ENCODE data around the gene ALDH16A1.
"Not testable (repeated sequence)": the region's sequence is repeated elsewhere in the genome, so short reads cannot be mapped to it uniquely, and the experiment has no call there.

The ALDH16A1 gene

DNA sequence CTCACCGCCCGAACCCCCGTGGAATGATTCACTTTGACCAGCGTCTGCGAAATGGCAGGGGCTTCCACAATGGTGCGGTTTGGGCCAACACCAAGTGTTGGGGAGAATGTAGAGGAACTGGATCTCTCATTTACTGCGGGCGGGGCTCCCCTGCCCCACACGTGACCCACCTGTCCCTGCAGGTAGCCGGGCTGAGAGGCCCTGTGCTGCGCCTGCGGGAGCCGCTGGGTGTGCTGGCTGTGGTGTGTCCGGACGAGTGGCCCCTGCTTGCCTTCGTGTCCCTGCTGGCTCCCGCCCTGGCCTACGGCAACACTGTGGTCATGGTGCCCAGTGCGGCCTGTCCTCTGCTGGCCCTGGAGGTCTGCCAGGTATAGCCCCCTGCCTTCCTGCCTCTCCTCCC, 15.2 kb downstream of the ALDH16A1 start:
- DNase-seq = no peak

DNA sequence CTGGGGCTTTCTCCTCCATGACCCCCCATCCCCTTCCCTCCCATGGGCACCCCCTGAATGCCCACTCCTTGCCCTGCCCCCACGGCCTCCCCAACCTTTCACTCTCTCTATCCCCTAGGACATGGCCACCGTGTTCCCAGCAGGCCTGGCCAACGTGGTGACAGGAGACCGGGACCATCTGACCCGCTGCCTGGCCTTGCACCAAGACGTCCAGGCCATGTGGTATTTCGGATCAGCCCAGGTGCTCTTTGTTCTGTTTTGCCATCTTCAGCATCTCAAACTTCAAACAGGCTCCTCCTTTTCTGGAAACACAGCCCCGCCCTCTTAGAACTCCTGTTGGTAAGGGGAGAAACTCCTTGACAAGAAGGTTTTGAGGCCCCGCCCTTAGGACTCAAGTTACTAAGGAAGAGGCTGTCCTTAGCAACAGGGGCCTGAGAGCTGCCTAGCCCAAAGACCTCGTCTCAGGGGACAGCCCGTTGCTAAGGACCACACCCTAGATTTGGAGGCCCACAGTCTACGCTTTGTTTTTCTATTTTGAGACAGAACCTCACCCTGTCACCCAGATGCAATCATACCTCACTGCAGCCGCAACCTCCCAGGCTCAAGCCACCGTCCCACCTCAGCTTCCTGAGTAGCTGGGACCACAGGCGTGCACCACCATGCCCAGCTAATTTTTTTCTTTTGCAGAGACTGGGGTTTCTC, 15.9 kb downstream of the ALDH16A1 start:
- DNase-seq = no peak

DNA sequence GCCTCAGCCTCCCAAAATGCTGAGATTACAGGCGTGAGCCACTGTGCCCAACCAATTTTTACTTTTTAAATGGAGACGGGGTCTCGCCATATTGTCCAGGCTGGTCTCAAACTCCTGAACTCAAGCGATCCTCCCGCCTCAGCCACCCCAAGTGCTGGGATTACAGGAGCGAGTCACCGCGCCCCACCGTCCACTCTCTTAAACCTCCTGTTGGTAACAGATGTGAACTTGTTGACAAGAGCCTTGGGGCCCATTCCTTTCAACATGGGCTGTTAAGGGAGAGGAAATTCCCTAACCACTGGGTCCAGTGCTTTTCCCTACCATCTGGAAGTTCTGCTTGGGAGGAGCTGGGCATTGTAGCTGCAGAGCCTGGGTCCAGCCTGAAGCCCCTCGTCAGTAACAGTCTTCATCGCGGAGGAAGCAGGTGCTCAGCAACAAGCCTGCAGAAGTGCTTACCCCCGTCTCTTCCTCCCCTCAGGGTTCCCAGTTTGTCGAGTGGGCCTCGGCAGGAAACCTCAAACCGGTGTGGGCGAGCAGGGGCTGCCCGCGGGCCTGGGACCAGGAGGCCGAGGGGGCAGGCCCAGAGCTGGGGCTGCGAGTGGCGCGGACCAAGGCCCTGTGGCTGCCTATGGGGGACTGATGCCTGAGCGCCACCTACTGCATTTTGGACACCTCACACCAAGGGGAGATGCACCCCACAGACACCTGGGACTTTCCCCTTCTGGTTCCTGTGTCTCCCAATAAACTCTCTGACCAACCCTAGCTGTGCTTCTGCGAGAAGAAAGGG, 17.0 kb downstream of the ALDH16A1 start:
- DNase-seq = no peak

DNA sequence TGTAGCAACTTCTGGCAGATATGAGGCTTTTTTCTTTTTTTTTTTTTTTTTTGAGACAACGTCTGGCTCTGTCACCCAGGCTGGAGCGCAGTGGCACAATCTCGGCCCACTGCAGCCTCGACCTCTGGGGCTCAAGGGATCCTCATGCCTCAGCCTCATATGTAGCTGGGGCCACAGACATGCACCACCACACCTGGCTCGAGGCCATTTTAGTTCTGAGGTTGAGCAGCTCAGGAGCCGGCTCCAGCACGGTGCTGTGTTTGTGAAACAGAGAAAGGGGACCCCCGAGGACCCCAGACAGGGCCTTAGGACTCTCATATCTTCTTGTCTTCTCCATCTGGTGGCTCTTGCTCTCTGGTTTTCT, 17.6 kb downstream of the ALDH16A1 start:
- no peak for DNase-seq

DNA sequence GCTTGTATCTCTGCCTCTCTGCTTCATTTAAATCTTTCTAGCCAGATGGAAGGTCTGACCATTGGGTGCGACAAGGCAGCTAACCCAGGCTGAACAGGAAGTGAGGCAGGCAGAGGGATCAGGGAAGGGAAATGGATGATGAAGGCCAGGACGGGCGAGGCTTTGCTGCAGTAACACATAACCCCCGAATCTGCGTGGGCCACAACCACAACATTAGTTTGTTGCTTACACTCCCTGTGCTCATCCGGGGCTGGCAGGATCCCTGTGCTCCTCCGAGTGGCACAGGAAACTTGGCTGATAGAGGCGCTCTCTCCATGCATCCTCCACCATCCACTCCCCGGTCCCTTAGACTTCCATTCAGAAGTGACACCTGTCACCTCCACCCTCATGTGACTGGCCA, 19.9 kb downstream of the ALDH16A1 start:
- no peak for DNase-seq

DNA sequence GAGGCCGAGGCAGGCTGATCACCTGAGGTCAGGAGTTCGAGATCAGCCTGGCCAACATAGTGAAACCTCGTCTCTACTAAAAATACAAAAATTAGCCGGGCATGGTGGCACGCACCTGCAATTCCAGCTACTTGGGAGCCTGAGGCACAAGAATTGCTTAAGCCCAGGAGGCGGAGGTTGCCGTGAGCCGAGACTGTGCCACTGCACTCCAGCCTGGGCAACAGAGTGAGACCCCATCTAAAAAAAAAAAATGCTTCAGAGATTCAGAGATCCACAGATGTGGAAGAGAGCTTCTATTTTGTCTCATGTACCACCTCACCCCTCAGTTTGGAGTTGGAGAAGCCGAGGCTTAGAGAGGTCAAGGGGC, 20.5 kb downstream of the ALDH16A1 start:
- DNase-seq = not testable (repeated sequence)

DNA sequence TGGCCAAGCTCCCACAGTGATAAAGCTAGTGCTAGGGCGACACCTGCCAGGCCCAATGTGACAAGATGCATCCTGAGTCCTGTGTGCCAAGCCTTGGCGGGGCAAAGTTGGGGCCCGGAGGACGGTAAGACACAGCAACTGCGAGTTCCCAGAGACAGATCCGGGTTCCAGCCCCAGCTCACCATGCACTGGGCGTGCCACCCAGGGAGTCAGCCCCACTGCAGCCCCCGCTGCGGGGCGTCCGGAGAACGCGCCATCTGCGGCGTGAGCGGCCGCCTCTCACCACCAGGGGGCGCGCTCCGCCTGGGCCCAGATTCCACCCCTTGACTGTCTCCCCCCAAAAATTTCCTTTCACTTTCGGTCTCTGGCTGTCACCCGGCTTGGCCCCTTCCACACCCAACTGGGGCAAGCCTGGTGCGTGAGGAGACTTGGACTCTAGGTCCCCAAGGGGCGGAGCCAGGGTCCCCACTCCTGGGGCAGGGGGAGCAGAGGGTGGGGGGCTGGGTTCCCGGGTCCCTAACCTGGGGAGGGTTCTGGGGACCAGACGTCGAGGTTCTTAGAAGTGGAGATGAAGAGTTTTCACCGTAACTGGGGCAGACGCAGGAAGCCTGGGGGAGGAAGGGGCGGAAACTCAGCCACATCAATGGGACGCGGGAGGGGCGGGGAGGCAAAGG, 21.0 kb downstream of the ALDH16A1 start, which contains the start of gene FLT3LG:
TSS of gene FLT3LG (plus strand) at position 348 of the 674 bp plus-strand sequence. CDS start 425 bp downstream, outside the sequence.
- DNase-seq = peak; percentile 34

DNA sequence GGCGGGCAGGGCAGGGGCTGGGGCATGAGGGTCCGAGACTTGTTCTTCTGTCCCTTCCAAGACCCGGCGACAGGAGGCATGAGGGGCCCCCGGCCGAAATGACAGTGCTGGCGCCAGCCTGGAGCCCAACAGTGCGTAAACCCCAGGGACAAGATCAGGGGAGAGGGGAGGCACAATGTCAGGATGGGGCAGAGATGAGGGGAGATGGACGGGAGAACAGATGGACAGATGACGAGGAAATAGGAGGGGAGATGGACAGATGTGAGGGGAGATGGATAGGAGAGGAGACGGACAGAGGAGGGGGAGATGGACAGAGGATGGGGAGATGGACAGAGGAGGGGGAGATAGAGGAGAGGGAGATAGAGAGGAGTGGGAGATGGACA, 21.5 kb downstream of the ALDH16A1 start:
- no peak for DNase-seq

DNA sequence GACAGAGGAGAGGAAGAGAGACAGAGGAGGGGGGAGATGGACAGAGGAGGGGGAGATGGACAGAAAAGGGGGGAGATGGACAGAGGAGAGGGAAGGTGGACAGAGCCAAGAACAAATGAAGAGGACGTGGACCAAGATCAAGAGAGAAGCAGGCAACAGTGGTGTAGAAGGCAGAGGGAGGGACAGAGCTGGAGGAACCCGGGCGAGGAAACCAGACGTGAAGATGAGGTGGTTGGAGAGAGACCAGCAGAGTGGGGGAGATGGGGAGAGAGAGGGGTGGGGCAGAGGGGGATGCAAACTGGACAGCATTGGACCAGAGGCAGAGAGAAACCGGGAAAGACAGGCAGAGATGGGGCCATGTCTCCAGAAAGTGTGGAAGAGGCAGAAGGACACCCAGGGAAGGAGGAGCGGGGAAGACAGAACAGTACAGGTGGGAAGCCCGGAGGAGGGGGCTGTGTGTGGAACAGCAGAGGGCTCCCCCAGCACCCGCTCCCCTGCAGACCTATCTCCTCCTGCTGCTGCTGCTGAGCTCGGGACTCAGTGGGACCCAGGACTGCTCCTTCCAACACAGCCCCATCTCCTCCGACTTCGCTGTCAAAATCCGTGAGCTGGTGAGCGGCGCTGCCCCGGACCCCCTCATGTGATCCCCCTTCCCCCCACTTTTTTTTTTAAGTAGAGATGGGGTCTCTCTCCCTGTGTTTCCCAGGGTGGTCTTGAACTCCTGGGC, 22.3 kb downstream of the ALDH16A1 start:
- no peak for DNase-seq

DNA sequence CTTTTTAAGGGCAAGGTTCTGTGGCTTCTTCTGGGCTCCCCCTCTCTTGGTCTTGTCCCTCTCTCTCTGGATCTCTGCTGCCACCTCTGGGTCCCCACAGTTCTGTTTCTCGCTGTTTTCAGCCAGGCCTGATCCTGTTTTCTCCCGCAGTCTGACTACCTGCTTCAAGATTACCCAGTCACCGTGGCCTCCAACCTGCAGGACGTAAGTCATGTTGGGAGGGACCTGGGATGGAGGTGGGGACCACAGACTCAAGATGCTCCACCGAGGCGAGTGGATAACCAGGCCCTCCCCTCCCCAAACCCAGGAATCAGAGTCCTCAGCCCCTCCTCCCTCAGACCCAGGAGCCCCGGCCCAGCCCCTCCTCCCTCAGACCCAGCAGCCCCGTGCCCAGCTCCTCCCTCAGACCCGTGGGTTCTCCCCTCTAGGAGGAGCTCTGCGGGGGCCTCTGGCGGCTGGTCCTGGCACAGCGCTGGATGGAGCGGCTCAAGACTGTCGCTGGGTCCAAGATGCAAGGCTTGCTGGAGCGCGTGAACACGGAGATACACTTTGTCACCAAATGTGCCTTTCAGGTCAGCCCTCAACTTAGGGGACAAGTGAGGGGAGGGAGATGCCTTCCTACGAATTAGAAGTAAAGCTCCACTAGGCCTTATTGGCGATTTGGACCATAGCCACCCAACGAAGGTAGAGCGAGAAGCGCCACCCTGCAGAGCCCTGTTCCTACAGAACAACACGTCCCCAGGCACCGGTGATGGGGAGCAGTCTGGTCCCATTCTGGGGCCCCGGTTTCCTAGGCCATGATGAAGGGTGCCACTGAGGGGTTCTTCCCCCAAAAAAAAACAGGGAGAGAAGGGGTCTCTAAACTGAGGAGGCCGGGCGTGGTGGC, 23.2 kb downstream of the ALDH16A1 start:
- DNase-seq = no peak

DNA sequence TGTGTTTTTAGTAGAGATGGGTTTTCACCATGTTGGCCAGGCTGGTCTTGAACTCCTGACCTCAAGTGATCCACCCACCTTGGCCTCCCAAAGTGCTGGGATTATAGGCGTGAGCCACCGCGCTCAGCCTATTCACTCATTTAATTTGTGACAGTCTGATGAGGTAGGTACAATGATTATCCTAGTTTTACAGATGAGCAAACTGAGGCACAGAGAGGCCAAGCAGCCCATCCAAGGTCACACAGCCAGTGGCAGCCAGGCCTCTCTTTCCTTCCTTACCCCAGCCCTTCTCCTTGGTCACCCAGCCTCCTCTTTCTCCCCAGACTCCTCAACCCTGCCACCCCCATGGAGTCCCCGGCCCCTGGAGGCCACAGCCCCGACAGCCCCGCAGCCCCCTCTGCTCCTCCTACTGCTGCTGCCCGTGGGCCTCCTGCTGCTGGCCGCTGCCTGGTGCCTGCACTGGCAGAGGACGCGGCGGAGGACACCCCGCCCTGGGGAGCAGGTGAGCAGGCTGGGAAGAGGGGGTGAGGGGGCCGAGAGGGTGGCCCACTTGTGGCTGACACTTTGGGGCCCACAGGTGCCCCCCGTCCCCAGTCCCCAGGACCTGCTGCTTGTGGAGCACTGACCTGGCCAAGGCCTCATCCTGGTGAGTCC, 27.1 kb downstream of the ALDH16A1 start:
- DNase-seq = no peak

DNA sequence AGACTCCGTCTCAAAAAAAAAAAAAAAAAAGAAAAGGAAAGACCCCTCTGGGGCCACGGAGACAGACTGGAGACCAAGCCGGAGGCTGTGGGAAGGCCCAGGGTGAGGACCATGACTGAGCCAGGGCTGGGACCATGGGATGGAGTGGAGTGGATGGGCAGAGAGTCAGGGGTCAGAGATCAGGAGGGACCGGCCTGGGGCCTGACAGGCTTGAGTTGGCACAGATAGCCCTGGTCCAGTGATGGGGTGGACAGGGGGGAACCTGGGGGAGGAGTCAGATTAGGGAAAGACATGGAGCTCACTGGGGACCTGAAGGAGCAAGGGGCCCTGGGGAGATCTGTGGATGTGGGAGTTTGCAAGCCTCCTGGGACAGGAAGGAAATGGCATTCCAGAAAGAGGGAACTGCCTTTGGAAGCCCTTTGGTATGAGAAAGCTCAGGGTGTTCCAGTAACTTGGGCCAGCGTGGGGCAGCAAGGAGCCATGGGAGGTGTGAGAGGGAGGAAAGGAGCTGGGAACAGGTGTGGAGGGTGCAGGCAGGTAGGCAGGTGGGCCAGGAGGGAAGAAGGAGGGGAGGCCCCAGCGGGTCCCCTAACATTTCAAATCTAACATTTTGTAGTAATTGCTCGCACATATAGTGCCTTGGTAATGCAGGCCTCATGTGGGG, 28.1 kb downstream of the ALDH16A1 start:
- no peak for DNase-seq

DNA sequence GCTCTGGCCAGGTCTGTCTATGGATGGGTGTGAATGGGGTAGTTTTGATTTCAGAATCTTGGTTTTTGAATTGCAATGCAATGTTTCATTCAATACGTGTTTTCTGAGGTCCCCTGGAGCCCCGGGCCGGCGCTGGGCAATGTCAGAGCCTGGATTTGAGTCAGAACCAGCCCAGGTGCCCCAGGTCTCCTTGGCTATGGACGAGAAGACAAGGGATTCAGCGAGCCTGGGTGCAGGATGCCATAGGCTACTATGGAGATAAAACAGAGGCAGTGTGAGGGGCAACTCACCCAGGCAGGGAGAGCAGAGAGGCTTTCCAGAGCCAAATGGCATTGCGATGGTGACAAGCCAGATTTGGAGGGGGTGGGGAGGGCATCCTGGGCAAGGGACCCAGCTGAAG, 33.2 kb downstream of the ALDH16A1 start:
- DNase-seq = no peak

DNA sequence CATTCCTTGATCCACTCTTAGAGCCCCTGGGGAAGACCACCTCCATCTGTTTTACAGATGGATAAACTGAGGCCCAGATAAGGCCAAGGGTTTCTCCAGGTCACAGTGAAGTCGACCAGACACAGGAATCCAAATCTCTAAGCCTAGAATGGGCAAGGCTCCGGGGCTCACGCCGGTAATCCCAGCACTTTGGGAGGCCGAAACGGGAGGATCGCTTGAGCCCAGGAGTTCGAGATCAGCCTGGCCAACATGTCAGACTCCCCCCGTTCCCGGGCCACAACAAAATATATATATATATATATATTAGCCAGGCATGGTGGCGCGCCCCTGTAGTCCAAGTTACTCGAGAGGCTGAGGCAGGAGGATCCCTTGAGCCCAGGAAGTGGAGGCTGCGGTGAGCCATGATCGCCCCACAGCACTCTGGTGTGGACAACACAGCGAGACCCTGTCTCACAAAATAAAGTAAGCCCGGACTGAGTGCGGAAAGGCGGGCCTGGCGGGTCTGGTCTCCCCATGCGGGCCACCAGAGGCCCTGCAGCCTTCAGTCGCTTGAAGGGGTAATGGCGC, 33.8 kb downstream of the ALDH16A1 start:
- no peak for DNase-seq

DNA sequence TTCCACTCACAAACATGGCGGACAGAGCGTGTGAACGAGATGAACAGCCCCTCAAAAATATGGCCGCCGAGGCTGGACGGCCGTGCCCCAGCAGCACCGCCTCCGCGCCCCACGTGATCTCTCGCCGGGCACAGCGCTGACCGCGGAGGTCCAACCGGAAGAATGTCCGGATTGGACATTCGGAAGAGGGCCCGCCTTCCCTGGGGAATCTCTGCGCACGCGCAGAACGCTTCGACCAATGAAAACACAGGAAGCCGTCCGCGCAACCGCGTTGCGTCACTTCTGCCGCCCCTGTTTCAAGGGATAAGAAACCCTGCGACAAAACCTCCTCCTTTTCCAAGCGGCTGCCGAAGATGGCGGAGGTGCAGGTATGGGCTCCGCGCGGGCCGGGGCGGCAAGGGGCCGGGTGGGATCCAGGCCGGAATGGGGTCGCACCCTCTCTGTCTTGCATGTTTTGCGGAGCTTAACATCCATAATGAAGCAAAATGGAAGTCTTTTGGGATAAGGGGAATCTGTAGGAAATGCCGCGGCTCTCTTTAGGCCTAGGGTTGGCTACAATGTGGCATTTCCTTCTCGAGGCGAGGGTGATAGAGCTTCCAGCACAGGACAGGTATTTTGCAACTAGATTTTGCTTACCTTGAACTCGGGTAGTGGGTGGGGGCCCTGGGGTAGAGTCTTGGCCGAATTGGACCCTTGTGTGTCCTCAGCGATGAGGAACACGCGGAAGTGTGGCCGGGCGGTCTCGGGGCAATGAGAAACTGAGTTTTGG, 34.4 kb downstream of the ALDH16A1 start, which contains the start of gene RPL13A:
TSS of gene RPL13A (plus strand) at position 332 of the 769 bp plus-strand sequence. CDS start at position 354, 22 bp downstream.
- peak; percentile 99 for DNase-seq

DNA sequence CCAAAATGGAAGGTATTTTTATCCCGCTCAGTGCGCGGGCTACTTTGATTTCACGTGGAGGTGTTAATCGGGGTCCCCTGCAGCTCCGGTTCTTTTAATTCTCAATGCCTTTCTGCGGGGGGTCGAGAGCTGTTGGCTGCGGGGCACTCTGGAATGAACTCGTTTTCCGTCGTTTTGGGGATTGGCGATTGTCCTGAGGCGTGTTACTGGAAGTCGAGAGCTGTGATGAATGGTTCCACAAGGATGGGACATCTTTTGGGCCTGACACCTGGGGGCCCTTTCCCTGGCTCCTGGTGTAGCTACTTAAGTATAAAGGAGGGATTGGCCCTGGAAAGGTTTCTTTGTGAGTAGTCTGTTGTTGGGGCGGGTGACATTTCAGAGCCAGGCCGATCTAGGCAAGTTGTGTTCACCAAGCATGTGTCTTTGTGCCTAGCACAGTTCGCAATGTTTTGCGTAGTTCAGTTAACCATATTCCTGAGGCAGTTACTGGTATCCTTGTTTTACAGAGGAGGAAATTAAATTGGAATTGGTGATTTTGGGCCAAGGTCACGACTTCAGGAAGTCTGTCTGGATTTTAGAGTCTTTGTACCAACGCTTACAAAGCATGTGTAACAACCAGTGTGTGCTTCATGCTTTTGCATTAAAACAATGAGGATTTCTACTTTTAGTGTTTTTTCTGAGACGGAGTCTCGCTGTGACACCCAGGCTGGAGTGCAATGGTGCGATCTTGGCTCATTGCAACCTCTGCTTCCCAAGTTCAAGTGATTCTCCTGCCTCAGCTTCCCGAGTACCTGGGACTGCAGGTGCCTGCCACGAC, 35.2 kb downstream of the ALDH16A1 start:
- no peak for DNase-seq

DNA sequence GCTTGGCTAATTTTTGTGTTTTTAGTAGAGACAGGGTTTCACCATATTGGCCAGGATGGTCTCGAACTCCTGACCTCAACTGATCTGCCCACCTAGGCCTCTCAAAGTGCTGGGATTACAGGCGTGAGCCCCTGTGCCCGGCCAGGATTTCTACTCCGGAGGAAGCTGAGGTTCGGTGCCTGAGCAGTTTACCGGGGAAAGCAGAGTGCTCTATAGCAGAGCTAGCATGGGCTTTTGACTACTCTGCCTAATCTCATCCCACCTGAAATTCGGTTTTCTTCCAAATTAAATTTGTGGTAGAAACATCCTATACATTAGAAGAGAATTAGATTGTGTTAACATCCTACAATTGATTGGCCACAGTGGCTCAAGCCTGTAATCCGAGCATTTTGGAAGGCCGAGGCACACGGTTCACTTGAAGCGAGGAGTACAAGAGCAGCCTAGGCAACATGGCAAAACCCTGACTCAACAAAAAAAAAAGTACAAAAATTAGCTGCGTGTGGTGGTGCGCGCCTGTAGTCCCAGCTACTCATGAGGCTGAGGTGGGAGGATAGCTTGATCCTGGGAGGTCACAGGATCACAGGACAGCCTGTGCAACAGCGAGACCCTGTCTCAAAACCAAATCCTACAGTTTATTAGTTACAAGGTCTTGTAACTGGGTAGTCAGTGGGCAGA, 36.0 kb downstream of the ALDH16A1 start:
- DNase-seq = no peak

DNA sequence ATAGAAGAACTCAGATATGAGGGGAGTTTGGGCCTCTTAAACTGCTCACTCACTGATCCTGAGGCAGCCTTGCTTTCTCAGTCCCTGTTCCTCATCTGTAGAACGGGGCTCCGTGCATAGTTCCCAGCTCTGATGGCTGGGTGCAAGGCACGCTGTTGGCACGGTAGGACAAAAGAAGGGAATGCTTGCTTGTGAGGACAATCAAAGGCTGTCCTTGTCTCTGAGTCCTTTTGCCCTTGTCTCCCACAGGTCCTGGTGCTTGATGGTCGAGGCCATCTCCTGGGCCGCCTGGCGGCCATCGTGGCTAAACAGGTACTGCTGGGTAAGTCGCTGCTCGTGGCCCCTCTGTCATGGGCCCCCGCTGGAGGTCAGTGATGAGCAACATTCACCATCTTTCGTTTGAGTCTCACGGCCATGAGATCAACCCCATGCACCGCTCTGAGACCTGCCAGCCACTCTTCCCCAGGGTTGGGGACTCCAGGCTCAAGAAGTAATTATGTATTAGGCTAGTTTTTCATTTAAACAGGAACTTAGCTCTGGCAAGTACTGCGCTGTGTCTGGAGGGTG, 36.7 kb downstream of the ALDH16A1 start:
- no peak for DNase-seq
